Measurements from ENCODE around the gene PDE9A. TPM values are rescaled to one million over a fixed set of nuclear protein-coding genes. Genes with fewer than 3 reads are reported as not detected.

The PDE9A gene
- polyA plus RNA-seq, 1 donor: 19.8 TPM

- no peak overlapping the region for H3K4me3 ChIP-seq (ENCODE audit: low read length)
- WGBS (ENCODE audit: insufficient coverage, low lambda C conversion rate): no CpG with 5 or more reads among the region's 4 CpGs
- no peak overlapping the region for H3K27ac ChIP-seq (ENCODE audit: low read length)
- H3K4me1 ChIP-seq (ENCODE audit: control insufficient read depth, insufficient read depth, low read length): peaks cover 29% of the 10 kb centered on the region
- no peak for DNase-seq
- H3K9me3 ChIP-seq (ENCODE audit: control insufficient read depth, low read depth, low read length): no peaks in the 10 kb centered on the region
- H3K36me3 ChIP-seq (ENCODE audit: control insufficient read depth, insufficient read depth, low read length): peaks cover 80% of the 10 kb centered on the region
- no peaks in the 10 kb centered on the region for H3K27me3 ChIP-seq (ENCODE audit: control insufficient read depth, insufficient read depth, low read length)
Measured at GRCh38 chr21:42765656-42766055, 112.2 kb downstream of the PDE9A start.

- H3K36me3 ChIP-seq (ENCODE audit: control insufficient read depth, insufficient read depth, low read length): peaks cover 88% of the 10 kb centered on the region
- H3K27me3 ChIP-seq (ENCODE audit: control insufficient read depth, insufficient read depth, low read length): no peaks in the 10 kb centered on the region
- WGBS (ENCODE audit: insufficient coverage, low lambda C conversion rate): no CpG with 5 or more reads among the region's 27 CpGs
- H3K4me1 ChIP-seq (ENCODE audit: control insufficient read depth, insufficient read depth, low read length): peaks cover 16% of the 10 kb centered on the region
- no peak overlapping the region for H3K4me3 ChIP-seq (ENCODE audit: low read length)
- no peak for DNase-seq
- H3K9me3 ChIP-seq (ENCODE audit: control insufficient read depth, low read depth, low read length): no peaks in the 10 kb centered on the region
- H3K27ac ChIP-seq (ENCODE audit: low read length): no peak overlapping the region
Measured at GRCh38 chr21:42766739-42767560, 113.5 kb downstream of the PDE9A start.

- Histone ChIP-seq H3K27ac (ENCODE audit: low read length) (no peak overlapping the region), H3K4me1 (ENCODE audit: control insufficient read depth, insufficient read depth, low read length) (peaks cover 12% of the 10 kb centered on the region), H3K36me3 (ENCODE audit: control insufficient read depth, insufficient read depth, low read length) (peaks cover 88% of the 10 kb centered on the region), H3K9me3 (ENCODE audit: control insufficient read depth, low read depth, low read length) (no peaks in the 10 kb centered on the region), H3K27me3 (ENCODE audit: control insufficient read depth, insufficient read depth, low read length) (no peaks in the 10 kb centered on the region), H3K4me3 (ENCODE audit: low read length) (no peak overlapping the region)
- no peak for DNase-seq
- WGBS (ENCODE audit: insufficient coverage, low lambda C conversion rate): no CpG with 5 or more reads among the region's 8 CpGs
Measured at GRCh38 chr21:42767561-42767835, 114.1 kb downstream of the PDE9A start.

GRCh38 chr21:42768324-42769121 is 115.1 kb downstream of the PDE9A start:
- no peak overlapping the region for H3K4me3 ChIP-seq (ENCODE audit: low read length)
- peaks cover 84% of the 10 kb centered on the region for H3K36me3 ChIP-seq (ENCODE audit: control insufficient read depth, insufficient read depth, low read length)
- H3K9me3 ChIP-seq (ENCODE audit: control insufficient read depth, low read depth, low read length): no peaks in the 10 kb centered on the region
- H3K4me1 ChIP-seq (ENCODE audit: control insufficient read depth, insufficient read depth, low read length): peaks cover 6% of the 10 kb centered on the region
- H3K27ac ChIP-seq (ENCODE audit: low read length): no peak overlapping the region
- WGBS (ENCODE audit: insufficient coverage, low lambda C conversion rate): no CpG with 5 or more reads among the region's 21 CpGs
- H3K27me3 ChIP-seq (ENCODE audit: control insufficient read depth, insufficient read depth, low read length): no peaks in the 10 kb centered on the region
- DNase-seq: no peak

GRCh38 chr21:42769183-42769819 is 115.9 kb downstream of the PDE9A start:
- no CpG with 5 or more reads among the region's 9 CpGs for WGBS (ENCODE audit: insufficient coverage, low lambda C conversion rate)
- Histone ChIP-seq H3K4me3 (ENCODE audit: low read length) (no peak overlapping the region), H3K36me3 (ENCODE audit: control insufficient read depth, insufficient read depth, low read length) (peaks cover 85% of the 10 kb centered on the region), H3K9me3 (ENCODE audit: control insufficient read depth, low read depth, low read length) (no peaks in the 10 kb centered on the region), H3K4me1 (ENCODE audit: control insufficient read depth, insufficient read depth, low read length) (no peaks in the 10 kb centered on the region), H3K27me3 (ENCODE audit: control insufficient read depth, insufficient read depth, low read length) (no peaks in the 10 kb centered on the region), H3K27ac (ENCODE audit: low read length) (no peak overlapping the region)
- DNase-seq: no peak

- 100% methylated on average over 5 of the region's 28 CpGs for WGBS (ENCODE audit: insufficient coverage, low lambda C conversion rate)
- Histone ChIP-seq H3K27me3 (ENCODE audit: control insufficient read depth, insufficient read depth, low read length) (no peaks in the 10 kb centered on the region), H3K4me3 (ENCODE audit: low read length) (no peak overlapping the region), H3K9me3 (ENCODE audit: control insufficient read depth, low read depth, low read length) (peaks cover under 1% of the 10 kb centered on the region), H3K36me3 (ENCODE audit: control insufficient read depth, insufficient read depth, low read length) (peaks cover 82% of the 10 kb centered on the region), H3K27ac (ENCODE audit: low read length) (no peak overlapping the region), H3K4me1 (ENCODE audit: control insufficient read depth, insufficient read depth, low read length) (no peaks in the 10 kb centered on the region)
- DNase-seq: no peak
Measured at GRCh38 chr21:42769820-42770716, 116.6 kb downstream of the PDE9A start.

- no peak for DNase-seq
- Histone ChIP-seq H3K27me3 (ENCODE audit: control insufficient read depth, insufficient read depth, low read length) (no peaks in the 10 kb centered on the region), H3K36me3 (ENCODE audit: control insufficient read depth, insufficient read depth, low read length) (peaks cover 82% of the 10 kb centered on the region), H3K4me3 (ENCODE audit: low read length) (no peak overlapping the region), H3K9me3 (ENCODE audit: control insufficient read depth, low read depth, low read length) (peaks cover 3% of the 10 kb centered on the region), H3K4me1 (ENCODE audit: control insufficient read depth, insufficient read depth, low read length) (no peaks in the 10 kb centered on the region), H3K27ac (ENCODE audit: low read length) (no peak overlapping the region)
- WGBS (ENCODE audit: insufficient coverage, low lambda C conversion rate): 100% methylated on average over 3 of the region's 27 CpGs
Measured at GRCh38 chr21:42770717-42771502, 117.5 kb downstream of the PDE9A start.

GRCh38 chr21:42771503-42771805 is 118.0 kb downstream of the PDE9A start:
- DNase-seq: no peak
- Histone ChIP-seq H3K4me3 (ENCODE audit: low read length) (no peak overlapping the region), H3K9me3 (ENCODE audit: control insufficient read depth, low read depth, low read length) (peaks cover 3% of the 10 kb centered on the region), H3K4me1 (ENCODE audit: control insufficient read depth, insufficient read depth, low read length) (no peaks in the 10 kb centered on the region), H3K36me3 (ENCODE audit: control insufficient read depth, insufficient read depth, low read length) (peaks cover 79% of the 10 kb centered on the region), H3K27me3 (ENCODE audit: control insufficient read depth, insufficient read depth, low read length) (no peaks in the 10 kb centered on the region), H3K27ac (ENCODE audit: low read length) (no peak overlapping the region)
- WGBS (ENCODE audit: insufficient coverage, low lambda C conversion rate): 100% methylated on average over 3 of the region's 12 CpGs

- Histone ChIP-seq H3K4me1 (ENCODE audit: control insufficient read depth, insufficient read depth, low read length) (peaks cover 8% of the 10 kb centered on the region), H3K4me3 (ENCODE audit: low read length) (no peak overlapping the region), H3K27me3 (ENCODE audit: control insufficient read depth, insufficient read depth, low read length) (no peaks in the 10 kb centered on the region), H3K9me3 (ENCODE audit: control insufficient read depth, low read depth, low read length) (peaks cover 5% of the 10 kb centered on the region), H3K27ac (ENCODE audit: low read length) (no peak overlapping the region), H3K36me3 (ENCODE audit: control insufficient read depth, insufficient read depth, low read length) (peaks cover 47% of the 10 kb centered on the region)
- WGBS (ENCODE audit: insufficient coverage, low lambda C conversion rate): 100% methylated on average over 1 of the region's 12 CpGs
- DNase-seq: no peak
Measured at GRCh38 chr21:42775123-42775522, 121.7 kb downstream of the PDE9A start.
